NCI-H2029 (cell line): ENCODE measurements around the gene ZNF775.

ENCODE experiments used
- DNase-seq: peaks from one replicate; lab custom pipeline; 2025; lab: John Stamatoyannopoulos, UW

Gene ZNF775

GRCh38 chr7:150441524-150441923 is 62.4 kb downstream of the ZNF775 start:
- DNase-seq, result no peak

- no peak for DNase-seq
Observed at GRCh38 chr7:150442811-150443210, 63.7 kb downstream of the ZNF775 start.

- DNase-seq, result no peak
Observed at GRCh38 chr7:150443793-150444540, 64.8 kb downstream of the ZNF775 start.

GRCh38 chr7:150444674-150445365 is 65.7 kb downstream of the ZNF775 start:
- no peak for DNase-seq

- no peak for DNase-seq
Observed at GRCh38 chr7:150446288-150446938, 67.3 kb downstream of the ZNF775 start.
